GM19397 (cell line): ENCODE measurements around the gene ANKS1B.
"Not testable (repeated sequence)": the region's sequence is repeated elsewhere in the genome, so short reads cannot be mapped to it uniquely, and the experiment has no call there.

Source experiments
- ATAC-seq: cut with Tn5 transposase; IDR thresholded peaks from one replicate; pipeline ENCODE4 v1.9.1; 2021; ENCODE audit warnings: mild to moderate bottlenecking, moderate library complexity; ENCODE audit not compliant: unreplicated experiment

Gene ANKS1B

GRCh38 chr12:99035803-99036202 is 948.9 kb downstream of the ANKS1B start:
- no peak for ATAC-seq

DNA sequence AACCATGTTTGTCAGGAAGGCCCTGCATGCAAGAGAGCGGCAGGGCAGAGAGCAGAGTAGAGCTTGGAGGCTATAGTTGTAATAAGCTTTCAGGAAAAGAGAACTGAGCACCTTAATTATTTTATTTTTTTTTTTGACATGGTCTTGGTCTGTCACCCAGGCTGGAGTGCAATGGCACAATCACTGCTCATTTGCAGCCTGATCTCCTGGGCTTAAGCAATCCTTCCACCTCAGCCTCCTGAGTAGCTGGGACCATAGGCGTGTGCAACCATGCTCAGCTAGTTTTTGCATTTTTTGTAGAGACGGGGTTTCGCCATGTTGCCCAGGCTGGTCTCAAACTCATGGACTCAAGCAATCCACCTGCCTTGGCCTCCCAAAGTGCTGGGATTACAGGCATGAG is 950.5 kb downstream of the ANKS1B start:
- not testable (repeated sequence) for ATAC-seq

DNA sequence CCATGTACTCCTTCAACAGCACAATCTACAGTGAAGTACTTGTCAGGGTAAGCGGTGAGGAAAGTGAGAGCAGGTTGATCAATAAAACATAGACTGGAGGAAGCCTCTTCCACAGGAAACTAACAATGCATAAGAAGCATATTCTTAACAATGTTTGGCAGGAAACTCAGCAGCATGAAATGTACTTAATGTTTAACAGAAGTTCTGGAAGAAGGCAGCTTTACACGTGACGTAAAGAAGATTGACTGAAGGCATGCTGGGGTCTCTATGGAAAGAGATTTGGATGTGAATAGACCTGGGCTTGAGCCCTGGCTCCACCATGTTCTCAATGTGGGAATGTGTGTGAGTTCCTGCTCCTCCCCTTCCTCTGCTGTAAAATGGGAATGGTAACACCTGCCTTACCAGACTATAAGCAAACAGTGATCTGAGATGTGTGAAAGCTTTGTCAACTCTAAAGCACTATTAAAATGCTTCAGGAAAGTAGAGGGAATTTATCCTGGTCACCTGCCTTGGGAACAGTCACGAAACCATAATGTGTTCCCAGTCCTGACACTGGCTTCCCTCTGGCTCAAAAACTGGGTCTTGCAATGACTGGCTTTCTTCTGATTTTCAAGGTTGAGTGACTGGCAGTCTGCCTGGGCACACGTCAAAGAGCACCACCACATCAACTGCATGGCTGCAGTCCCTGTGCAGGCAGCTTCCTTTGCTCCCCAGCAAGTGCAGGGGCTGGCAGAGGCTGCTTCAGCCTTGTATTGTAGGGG is 955.0 kb downstream of the ANKS1B start:
- ATAC-seq: no peak

DNA sequence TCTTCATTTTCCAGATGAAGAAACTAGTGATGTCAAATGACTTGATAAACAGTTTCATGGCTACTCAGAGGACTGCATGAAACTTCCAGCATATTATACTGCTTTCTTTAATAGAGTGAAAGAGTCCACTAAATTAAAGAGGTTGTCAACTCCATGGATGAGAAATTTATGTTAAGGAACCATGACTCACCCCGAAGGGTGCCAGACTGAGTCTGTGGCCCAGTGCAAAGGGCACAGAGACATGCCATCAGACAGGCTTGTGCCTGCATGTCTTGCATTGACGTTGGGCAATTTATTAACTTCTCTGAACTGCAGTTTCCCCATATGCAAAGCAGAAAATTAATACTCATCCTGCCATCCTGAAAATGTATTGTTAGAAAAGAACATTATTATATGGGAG is 957.3 kb downstream of the ANKS1B start:
- no peak for ATAC-seq

- no peak for ATAC-seq
Measured at GRCh38 chr12:99027055-99027393, 957.7 kb downstream of the ANKS1B start.

DNA sequence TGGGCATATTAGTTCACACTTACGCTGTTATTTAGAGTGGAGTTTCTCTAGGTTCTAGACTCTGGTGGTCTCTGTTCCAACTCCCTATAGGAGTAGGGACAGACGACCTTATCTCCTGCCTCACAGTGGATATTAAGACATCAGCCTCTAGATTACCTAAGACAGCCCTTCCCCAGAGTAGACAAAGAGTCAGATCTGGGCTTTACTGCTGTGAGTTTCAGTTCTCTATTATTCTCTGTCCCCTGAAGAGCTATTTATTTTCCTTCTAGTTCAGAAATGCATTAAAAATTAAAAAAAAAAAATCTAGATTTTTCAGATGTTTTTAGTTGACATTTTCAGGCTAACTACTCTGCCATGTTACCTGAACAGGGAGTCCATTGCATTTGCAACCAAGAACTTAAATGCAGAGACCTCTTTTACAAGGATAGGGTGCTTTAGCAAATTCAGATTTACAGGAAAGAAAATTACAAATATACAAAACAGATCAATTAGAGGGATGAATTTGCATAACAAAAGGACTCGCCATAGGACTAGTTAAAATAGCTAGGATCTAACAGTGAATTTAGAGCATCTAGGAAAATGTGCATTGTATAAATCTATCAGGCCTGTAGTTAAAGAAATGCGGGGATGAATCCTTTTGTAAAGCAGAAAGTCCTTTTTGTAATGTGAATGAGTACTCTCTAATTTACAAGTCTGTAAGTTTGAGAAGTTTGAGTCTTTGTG is 958.2 kb downstream of the ANKS1B start:
- no peak for ATAC-seq

DNA sequence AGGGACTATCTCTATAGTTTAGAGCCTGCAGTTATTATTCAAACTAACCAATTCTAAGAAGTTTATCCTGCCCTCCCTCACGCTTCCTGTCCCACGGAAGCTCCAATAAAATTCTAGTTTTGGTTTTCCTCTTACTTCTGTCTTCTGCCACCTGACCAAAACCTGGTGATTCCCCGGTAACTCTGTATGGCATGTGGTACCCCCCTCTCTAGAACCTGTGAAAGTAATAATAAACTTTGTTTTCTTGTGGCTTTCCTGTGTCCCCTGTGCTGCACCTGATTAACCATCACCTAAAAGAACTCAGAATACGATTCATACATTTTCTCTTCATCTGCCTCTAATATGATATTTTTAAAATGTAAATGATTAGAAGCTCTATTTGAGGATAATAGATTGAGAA is 959.9 kb downstream of the ANKS1B start:
- no peak for ATAC-seq

DNA sequence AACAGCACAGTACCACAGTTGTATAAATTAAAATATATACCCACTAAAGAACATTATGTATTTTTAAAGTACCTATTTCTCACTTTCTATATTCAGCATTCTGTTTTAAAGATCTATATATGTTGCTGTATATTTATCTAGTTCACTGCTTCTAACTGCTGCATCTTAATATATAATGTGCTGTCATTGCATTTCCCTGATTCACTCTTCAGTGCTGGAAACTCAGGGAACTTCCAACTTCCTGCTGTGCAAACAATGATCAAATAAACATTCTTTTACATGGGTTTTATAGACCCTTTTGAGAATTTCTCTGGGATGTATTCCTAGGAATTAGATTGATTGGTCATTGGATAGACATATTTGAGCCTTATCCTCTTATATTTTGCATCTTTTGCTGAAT is 960.5 kb downstream of the ANKS1B start:
- ATAC-seq: no peak

DNA sequence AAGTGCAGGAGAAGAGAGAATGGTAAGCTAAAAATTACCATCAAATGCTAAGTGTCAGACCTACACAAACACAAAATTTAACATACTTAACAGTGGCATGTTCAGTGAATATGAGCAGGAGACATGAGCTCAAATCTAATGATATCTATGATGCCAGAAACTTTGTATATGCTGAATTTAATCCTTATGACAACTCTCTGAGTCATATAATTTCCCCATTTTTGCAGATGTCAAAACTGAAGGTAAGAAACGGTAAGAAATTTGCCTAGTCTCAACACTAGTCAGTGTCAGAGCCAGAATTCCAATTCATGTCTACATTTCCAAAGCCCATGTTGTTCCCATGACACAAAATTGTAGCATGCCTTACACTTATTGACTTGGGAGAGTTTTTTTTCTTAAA is 963.9 kb downstream of the ANKS1B start:
- no peak for ATAC-seq

- no peak for ATAC-seq
Measured at GRCh38 chr12:99019798-99020197, 964.9 kb downstream of the ANKS1B start.

DNA sequence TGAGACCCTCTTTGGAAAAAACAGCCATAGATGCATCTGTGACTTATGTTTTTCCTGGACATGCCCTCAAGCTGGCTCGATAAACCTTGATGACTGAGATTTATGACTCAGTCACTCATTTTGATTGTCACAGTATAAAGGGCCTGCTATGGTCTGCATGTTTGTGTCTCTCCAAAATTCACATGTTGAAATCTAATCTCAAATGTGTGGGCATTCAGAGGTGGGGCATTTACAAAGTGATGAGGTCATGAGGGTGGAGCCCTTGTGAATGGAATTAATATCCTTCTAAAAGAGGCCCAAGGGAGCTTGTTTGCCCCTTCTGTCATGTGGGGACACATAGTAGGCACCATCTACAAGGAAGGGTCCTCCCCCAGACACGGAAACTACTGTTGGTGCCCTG is 966.8 kb downstream of the ANKS1B start:
- ATAC-seq: no peak

DNA sequence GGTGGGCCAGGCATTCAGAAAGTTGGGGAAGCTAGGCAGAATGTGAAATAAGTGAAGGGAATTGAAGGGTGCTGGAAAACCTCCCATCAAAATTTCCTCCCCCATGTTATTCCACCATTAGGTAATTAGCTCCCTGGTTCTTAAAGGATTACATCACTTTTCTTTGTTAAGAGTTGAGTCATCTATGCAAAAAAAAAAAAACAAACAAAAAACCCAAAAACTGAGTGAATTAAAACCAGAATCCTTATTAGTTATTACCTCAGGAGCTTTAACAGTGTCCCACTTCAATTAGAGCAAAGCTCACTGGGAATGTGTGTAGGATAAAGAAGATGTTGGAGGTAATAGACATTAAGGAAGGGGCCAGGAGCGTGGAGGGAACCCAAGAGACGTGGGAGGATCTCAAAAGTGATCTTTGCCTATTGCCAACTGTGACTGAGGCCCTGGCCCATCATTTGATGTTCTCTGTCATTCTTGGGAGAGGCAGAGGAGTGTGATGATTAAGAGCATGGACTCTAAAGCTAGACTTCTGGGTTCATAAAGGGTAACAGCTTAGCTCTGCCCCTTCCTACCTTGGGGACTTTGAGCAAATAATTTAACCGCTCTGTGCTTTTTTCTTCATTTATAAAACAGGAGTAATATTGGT is 975.0 kb downstream of the ANKS1B start:
- no peak for ATAC-seq

DNA sequence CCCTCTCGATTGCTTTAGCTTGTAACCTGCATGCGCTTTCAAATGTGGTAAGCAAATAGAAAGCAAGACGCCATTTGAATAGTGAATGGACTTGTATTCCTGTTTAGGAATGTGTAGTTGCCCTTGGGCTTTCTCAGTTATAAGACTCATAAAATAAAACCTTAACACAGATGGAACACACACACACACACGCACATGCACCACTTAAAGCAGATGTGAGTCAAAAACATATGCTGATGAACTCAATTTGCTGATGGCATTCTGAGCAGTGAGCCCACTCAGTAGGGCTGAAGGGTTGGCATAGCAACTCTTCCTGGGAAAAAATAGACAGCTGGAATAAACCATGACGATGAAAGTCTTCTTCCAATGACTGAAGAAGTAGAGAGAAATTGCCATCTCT is 979.1 kb downstream of the ANKS1B start:
- no peak for ATAC-seq

- no peak for ATAC-seq
Measured at GRCh38 chr12:99004799-99005466, 979.8 kb downstream of the ANKS1B start.

GRCh38 chr12:99002731-99003130 is 982.0 kb downstream of the ANKS1B start:
- no peak for ATAC-seq

GRCh38 chr12:99002156-99002555 is 982.6 kb downstream of the ANKS1B start:
- no peak for ATAC-seq

DNA sequence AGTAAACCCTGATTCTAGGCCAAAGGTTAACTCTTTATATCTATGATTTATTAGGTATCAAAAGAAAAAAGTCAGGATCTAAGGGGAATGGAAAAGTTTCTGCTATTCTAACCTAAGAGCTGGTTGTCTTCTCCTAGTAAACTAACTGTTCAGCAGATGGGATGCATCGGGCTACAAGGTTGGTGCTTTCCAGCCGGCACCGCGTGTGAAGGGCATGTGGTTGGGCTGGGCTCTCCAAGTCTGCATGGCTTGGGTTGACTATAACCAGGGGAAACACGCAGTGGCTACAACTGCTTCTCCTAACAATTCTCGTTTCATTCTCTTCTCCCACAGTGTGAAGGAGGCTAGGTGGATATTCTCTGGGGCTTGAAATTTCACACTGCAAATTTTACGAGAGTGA is 985.2 kb downstream of the ANKS1B start:
- no peak for ATAC-seq

DNA sequence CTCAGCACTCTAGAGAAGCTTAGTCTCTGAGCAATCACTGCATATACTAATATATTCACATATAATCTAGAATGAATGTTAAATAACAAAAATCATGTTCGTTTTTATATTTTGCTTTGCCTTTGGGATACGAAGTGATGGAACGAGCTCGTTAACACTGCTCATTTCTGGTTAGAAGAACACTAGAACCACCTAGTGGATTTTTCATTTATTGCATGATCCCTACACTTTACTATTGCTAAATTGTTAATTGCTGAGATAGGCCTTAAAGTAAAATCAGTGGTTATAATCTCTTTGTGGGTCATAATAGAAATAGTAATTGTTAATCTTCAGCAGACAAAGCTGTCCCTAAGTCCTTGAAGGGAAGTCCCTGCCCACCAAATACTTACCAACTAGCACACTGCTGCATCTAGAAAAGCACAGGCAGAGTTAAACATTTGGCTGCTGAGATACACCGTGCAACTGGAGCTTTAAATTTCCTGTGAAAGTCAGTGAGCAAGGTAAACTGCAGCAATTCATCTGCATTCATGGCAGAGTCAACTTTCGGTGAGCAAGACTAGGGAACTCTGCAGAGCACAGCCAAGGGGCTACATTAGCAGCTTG is 985.9 kb downstream of the ANKS1B start:
- no peak for ATAC-seq

DNA sequence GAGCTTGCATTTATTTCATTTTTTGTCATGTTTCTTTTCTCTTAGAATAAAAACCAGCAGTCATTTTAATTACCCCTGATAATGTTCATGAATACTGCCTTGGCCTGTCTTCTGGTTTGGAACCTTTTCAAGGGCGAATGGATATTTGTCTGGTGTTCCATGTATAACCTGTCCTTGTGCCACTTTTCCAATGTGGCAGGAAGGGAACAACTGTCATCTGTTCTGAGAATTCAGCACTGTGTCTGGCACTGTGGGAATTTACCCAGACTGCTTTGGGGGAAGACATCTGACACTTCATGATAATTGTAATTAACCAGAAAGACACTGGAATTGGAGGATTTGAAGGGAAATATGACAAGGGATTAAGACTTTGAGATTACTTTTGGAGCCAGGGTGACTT is 986.8 kb downstream of the ANKS1B start:
- ATAC-seq: no peak

DNA sequence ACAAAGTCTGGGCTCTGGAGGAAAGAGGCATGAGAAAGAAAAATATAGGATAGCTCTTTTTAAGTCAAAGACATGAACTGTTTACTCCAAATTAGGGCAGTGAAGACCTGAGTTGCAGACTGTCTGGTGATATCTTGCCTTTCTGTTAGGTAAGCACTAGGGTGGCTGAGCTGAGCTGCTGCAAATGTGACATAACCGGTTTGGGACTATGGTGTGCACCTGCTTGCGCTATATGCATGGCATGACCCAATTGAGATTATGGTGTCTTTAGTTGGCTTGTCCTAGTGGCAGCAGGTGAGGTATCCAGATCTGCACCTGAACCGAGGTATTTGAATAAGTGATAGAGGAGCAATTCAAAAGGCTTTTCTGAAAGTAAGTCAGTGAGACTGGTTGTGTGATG is 994.1 kb downstream of the ANKS1B start:
- ATAC-seq: no peak

- no peak for ATAC-seq
Measured at GRCh38 chr12:98985156-98985555, 999.6 kb downstream of the ANKS1B start.
